Activated CD8-positive, alpha-beta memory T cell treated with anti-CD3 and anti-CD28 coated beads for 48 hours (primary cell): ENCODE results near the gene XXYLT1.
"Not testable (repeated sequence)": the region's sequence is repeated elsewhere in the genome, so short reads cannot be mapped to it uniquely, and the experiment has no call there.

Experiments used
- DNase-seq, 3 experiments: peaks; one replicate each; pipeline ENCODE4 v3.0.0-alpha.2; 2020; ENCODE audit warnings: low read depth in 2 of 3, low spot score in 2 of 3

Gene XXYLT1

DNA sequence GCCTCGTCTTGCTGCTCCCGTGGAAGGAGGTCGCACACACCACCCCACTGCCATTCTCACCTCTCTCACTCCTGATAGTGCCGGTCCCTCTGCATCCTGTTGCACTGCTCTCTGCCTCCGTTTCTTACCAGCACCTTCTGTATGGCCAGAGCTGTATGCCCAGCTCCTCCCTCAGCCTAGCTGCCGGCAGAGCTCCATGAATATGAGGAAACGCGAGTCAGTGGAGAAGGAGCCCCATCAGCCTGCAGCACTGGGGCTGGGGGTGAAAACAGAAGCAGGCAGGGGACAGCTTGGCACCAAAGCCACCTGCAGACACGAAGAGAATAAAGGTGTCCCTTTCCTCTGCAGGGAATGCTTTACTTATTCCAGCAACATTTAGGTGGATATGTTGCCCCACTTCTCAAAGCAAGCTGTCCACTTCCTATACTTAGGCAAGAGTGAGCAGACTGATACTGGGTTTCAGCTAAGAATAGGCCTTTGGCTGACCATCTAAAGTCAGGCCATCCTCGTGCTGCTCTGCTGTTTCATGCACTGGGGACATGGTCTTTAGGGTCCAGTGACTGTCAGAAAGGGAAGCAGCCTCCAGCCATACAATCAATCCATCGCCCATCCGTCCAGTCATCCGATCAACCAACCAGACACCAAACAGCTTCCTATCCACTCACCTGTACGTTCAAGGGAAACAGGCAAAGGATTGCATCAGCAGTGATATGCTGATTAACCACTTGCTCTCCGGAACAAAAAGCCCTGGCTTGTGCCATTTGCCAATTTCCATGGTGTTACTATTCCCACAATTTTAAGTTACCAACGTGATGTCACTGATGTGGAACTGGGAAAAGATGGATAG lies 222.7 kb downstream of the XXYLT1 start:
- no peak for DNase-seq

DNA sequence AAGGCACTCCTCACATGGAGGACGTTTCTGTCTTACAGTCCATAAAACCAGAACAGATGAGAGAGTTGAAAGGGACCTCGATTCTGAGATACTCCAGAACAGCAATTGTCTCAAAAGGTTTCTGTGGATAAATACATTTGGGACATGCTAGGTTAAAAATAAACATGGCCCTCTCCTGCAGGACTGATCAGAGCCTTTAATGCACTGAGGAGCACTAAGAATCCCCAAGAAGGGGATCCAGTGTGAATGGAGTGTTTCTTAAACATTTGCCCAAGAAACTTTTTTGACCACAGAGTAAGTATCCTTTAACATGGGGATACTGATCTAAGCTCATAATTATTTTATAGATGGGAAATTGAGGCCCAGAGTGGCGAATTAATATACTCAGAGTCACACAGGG lies 223.4 kb downstream of the XXYLT1 start:
- no peak for DNase-seq

DNA sequence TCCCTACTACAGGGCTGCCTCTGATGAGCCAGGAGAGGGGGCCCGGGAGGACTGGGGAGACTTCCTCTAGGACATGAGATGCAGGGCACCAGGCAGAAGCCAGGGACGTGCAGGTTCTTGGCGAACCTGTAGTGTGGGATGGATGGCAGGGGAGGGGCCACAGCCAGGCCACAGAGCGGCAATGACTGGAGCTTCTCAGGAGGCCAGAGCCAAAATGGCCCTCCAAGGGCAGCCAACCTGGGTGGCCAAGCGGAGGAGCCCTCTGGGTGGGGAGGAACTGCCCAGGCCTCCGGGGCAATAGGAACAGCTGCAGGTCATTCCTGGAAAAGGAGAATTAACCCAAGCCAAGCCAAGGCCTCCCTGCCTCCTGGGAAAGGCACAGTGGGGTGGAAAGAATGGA lies 224.5 kb downstream of the XXYLT1 start:
- DNase-seq = no peak

DNA sequence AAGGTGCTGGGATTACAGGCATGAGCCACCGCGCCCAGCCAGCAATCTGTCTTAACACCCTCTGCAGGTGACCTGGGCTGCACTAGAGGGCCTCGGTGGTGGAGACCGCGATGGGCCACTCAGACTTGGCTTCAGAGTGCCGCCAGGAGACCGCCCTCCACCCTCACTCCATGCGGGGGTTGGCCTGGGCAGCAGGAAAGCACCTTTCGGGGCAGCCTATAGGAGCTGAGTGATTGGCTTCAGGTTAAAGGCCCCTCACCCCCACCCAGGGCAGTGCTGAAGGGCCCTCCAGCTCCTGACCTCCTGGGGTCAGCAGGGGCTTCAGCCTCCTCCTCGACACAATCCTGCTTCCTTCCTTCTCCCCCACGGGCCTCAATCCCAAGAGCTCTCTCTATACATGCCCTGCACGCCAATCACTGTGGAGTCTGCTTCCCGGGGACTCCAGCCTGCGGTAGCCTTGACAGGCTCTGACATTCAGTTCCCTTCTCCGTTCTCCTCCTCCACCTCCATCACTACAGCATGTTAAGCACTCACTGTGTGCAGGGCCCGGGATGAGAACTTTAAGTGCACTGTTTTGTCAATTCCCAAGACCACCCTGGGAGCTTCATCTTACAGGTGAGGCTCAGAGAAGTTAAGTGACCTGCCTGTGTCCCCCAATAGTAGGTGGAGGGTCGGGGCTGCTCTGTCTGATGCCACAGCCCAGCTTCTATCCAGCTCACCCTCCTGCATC lies 225.3 kb downstream of the XXYLT1 start:
- no peak for DNase-seq

DNA sequence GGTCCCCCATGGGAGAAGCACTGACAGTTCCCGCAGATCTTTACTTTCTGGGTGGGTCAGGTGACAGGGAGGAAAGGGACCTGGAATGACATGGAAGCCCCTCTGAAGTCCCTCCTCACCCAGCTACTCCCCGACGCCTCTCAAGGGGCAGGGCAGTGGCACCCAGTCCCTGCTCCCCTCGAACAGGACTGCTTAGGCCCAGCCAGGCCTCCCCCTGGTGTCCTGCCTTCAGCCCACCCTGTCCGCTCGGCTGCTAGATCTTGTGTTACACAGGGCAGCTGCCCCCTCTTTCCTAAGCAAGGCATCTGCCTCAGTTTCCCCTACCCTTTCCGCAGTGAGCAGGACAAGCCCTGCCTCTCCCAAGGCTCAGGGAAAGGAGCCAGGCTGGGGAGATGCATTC lies 226.5 kb downstream of the XXYLT1 start:
- DNase-seq = no peak

DNA sequence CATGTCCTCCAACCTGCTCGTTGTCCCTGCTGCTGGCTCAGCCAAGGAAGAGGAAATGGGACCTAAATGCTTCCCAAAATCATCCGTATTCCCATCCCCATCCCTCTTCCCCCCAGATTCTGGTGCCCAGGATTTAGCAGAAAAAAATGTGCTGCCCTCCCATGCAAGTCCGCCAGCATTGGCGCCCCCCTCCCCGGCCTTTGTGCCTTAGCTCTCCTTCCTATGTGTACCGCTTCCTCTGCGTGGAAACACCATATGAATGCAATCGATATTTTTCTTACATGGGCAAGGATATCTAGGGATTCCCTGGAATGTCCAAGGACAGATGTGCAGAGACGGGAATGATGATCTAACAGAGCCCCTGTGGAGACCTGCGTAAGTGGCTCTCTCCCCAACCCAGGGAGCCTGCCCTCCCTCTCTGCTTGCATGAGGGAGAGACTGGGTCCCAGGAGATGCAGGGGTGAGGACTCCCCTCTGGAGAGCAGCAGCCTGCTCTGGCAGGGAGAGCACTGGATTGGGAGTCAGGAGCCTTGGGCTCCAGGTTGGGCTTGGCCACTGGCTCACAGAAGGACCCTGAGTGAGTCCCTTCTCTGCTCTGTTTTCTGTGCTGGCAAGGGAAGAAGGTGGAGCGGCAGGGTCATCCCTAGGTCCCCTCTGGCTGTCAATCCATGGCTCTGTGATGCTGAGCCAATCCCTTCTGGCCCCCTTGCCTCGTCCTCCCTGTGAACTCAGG lies 227.2 kb downstream of the XXYLT1 start:
- no peak for DNase-seq

DNA sequence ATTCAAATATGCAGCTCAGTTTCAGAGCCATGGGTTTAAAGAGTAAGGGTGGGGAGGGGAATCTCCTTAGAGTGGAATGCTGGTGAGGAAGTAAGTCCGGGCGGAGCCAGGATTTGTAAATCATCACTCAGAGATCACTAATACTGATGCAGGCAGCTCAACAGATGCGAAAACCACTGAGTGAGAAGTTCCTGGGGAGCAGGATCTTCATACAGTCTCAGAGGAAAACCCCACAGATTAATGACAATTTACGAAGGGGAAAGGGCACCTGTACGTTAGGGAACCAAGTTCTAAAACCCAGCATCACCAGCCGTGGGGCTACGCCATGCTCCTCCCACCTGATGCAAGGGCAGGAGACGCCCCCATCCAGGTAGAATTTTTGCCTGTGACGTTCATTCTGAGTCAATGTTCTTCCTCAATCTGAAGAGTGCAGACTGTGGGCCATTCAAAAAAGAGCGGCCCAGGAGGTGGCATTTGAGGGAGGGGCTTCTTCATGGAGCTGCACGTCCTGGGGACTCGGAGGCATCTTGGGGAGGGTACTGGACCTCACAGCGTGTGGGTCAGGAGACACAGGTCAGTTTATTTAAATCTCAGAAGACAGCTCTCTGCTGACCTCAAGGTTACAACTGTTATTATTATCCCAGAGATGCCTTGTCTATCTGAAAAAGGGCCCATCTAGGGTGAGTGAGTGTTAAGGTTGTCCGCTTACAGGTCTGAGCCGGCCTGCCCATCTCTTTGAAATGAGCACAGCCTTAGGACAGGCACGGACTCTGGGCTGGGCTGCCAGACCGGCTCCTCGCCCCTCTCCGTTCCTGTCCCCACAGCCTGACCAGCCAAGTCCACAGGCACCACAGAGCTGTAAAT lies 228.0 kb downstream of the XXYLT1 start:
- DNase-seq = no peak

DNA sequence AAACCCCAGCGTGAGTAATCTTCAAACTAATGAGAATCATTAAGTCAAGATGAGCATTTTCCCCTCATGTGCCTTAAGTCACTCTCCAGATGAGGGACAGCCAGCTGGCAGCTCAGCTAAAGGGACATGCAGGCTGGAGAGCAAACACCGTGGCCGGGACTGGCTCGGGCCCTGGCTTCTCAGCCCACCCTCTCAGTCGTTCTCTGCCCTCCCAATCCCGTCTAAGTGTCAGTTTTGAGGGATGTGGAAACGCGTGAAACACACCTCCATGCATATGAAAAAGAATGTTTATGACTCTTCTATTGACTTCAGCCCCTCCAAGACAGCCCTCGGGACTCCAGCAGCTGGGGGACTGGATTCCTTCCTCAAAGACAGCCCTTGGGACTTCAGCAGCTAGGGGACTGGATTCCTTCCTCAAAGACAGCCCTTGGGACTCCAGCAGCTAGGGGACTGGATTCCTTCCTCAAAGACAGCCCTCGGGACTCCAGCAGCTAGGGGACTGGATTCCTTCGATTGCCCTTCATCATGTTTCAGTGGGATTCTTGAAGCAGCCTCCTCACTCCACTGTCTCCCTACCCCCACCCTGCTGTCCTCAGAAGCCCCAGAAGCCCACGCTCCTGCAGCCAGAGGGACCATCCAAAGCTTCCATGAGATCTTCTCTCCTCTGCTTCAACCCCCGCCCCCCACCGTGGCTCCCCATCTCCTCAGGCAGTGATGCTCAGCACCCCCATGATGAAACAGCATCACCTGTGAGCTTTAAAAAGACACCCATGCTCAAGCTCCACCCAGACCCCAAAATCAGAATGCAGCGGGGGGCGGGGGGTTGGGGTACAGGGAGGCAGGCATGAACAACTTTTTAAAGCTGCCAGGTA lies 228.9 kb downstream of the XXYLT1 start:
- DNase-seq = no peak

DNA sequence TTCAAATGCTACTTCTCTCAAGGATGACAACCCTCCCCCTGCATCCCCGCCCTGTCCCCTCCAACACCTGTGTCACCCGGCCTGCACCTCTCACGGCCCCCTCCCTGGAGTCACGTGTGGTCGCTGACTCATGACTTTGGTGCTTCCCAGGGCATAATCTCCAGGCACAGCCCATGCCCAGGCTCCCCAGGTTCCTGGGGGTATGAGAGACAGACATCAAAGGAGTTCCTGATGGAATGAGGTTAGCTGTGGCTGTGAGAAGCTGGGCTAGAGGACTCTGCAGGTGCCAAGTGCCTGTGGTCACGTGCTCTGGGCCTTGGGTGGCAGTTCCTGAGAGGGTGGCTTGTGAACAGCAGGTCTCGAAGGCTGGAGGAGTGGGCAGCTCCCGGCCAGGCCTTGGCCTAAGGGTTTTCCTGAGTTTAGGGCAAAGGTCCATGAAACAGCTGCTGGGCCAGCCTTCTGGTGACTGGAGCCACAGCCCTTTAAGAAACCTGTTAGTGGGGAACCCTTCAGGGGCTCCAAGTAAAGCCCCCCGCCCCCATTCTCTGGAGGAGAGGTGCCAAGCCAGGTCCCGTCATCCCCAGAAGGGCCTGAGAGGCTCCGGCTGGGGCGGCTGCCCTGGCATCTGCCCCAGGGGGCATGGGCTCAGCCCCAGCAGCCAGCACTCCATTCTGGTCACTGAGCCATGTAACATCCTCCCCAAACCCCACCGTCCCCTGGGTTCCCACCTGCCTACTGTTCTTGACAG lies 230.0 kb downstream of the XXYLT1 start:
- DNase-seq = no peak

DNA sequence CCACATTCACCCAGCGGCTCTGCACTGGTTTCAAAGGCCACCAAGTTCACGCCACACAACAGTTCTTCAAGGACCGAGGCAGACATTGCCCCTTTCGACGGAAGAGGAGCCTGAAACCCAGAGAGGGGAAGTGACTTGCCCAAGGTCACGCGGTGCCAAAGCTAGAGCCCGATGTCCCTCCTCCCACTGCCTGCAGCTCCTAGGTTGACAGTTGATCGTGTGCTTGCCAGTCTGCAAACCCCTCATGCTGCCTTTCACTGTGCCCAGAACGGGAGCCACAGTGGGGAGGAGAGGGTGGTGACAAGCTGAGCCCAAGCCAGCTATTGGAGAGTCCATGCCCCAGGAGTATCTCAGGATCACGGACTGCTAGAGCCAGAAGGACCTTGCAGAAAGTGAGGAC lies 230.9 kb downstream of the XXYLT1 start:
- DNase-seq = no peak

DNA sequence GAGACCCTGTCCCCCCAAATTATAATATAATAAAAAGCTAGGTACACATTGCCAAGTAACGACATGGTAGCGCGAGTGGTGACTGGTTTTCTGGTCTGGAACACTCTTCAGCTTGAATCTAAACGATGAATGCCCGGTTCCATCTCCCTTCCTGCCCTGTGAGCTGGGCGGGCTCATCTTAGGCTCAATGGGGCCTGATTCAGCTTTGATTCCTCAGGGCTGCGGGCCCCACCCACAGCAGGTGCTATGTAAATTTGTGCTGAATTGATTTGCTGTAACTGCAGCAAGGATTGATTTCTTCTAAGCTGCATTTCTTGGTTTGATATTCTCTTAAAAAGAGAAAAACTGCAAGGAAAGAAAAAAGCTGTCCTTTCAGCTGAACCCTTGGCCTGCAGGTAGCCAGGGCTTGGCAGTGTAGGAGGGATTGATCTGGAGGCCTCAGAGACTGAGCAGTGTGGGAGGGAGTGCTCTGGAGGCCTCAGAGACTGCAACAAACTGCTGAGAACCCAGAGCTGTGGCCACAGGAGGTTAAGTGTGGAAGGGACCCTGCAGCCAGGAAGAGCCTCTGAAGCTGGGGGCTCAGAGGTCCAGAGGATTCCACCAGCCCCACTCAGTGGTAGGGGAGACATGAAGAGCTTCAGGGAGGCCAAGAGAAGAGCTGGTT lies 231.6 kb downstream of the XXYLT1 start:
- DNase-seq = no peak

DNA sequence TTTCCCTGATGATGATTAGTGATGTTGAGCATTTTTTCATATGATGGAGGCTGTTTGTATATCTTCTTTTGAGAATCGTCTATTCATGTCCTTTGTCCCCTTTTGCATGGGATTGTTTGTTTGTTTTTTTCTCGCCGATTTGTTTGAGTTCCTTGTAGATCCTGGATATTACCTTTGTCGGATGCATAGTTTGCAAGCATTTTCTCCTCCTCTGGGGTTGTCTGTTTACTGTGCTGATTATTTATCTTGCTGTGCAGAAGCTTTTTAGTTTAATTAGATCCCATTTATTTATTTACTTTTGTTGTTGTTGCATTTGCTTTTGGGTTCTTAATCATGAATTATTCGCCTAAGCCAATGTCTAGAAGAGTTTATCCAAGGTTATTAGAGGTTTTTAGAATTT lies 232.8 kb downstream of the XXYLT1 start:
- no peak for DNase-seq

DNA sequence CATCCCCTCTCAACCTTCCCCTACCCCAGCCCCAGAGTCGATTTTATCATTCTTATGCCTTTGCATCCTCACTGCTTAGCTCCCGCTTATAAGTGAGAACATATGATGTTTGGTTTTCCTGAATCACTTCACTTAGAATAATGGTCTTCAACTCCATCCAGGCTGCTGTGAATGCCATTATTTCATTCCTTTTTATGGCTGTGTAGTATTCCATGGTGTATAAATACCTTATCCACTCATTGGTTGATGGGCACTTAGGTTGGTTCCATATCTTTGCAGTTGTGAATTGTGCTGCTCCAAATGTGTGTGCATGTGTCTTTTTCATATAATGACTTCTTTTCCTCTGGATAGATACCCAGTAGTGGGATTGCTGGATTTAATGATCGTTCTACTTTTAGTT lies 233.4 kb downstream of the XXYLT1 start:
- not testable (repeated sequence) for DNase-seq

DNA sequence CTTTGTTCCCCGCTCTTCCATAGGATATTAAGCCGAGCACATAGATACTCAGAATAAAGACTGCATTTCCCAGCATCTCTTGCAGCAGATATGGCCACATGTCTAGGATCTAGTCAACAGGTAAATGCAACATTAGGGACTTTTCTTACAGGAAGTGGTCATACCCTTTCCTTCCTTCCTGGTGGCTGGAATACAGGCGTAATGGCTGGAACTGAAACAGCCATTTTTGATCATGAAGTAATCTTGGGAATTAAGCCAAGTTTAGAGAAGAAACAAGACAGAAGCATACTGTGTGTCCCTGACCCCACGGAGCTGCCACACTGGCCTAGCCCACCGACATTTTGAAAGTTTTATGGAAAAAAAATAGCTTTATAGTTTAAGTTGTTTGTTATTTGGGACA lies 234.0 kb downstream of the XXYLT1 start:
- DNase-seq = no peak

DNA sequence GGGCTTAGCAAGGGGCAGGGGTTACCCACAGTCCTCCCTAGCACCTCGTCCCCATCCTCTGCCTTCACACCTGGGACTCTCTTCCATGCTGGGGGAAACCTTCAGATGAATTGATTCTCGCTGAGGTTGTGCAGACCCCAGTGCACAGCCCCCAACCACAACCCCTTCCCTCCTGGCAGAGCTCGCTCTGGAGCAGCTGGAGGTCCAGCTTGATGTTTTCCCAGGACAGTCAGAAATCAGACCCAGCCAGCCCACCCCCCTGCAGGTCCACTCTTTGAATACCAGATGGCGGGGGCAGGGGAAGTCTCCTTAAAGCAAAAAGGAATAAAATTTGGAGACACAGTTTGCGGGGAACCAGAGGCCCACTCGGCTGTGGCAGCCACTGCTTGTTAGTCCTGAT lies 234.4 kb downstream of the XXYLT1 start:
- no peak for DNase-seq

DNA sequence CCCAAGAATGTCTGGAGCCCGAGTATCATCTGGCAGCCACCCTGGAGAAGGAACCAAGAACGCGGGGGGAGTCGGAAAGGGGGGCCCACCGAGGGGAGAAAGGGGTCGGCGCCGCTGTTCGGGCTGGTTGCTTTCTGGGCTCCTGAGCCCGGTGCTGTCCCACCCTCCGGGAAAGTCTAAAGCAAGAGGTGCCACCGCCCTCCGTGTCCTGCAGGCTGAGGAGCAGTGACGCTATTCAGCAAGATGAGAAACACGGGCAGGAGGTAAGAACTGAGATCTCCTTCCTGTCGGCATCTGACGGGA lies 234.8 kb downstream of the XXYLT1 start:
- DNase-seq = no peak

DNA sequence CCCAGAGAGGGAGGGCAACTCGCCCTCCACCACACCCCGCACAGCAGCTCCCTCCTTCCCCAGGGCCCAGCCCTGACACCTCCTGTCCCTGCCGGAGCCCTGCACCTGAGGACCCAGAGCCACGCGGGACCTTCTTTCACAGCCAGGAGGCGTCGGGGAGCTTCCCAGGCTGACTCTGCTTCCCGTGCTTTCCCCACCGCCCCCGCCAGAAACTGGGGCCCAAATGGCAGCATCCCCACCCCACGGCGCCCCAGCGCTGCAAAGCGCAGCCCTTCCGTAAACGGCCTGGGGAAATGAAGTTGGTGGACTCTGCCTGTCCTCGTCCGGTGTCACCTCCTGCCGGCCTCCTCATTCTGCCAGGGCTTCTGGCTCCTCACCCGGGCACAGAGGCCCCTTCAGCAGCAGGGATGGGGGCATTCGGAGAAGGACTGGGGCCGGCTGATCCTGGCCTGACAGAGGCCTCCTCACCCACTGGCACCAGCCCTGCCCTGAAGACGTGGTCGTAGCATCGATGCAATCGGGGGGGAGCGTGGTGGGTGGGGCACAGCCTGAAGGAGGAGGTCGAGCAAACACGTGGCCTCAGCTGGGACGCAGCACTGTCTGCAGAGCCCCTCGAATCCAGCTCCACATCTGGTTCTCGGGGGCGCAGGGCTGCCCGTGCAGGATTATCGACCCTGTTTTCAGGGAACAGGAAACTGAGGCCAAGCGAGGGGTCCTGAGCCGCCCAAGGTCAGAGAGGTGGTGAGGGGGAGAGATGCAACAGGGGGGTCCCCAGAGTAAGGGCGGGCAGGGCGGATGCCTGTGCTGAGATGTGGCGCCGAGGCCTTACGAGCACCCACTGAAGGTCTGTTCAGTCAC lies 235.4 kb downstream of the XXYLT1 start:
- no peak for DNase-seq

DNA sequence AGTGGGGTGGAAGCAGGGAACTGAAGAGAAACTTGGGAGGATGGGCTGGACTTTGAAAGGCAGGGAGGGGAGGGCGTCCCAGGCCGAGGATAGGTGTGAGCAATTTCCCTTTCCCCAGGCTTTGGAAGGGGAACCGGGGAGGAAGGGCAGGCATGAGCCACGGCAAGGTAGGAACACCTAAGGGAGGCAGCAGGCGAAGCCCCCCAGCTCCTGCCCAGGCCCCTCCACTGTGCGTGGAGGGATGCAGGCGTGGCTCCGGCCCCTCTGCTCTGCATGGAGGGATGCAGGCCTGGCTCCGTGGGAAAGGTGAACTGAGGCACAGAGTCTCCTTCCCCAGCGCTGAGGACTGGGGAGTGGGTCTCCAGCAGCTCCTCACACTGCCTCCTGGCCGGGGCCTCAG lies 236.4 kb downstream of the XXYLT1 start:
- DNase-seq = no peak
